Mesodermal cell (in vitro differentiated cells): ENCODE results near the gene EYS.
"Not testable (repeated sequence)": the region's sequence is repeated elsewhere in the genome, so short reads cannot be mapped to it uniquely, and the experiment has no call there.

ENCODE experiments used
- H3K27ac ChIP-seq: 2 replicates; pipeline ENCODE4 v1.7.0; 2013; ENCODE audit warnings: mild to moderate bottlenecking, low read depth, low read length, moderate library complexity; ENCODE audit not compliant: severe bottlenecking
- H3K36me3 ChIP-seq: 2 replicates; pipeline ENCODE4 v1.7.1; 2013; ENCODE audit warnings: mild to moderate bottlenecking, low read length, moderate library complexity; ENCODE audit not compliant: control insufficient read depth, insufficient read depth
- H3K4me1 ChIP-seq: one replicate; pipeline ENCODE4 v1.7.1; 2013; ENCODE audit warnings: mild to moderate bottlenecking, low read length; ENCODE audit not compliant: insufficient read depth, control insufficient read depth, poor library complexity, severe bottlenecking
- H3K4me3 ChIP-seq: 2 replicates; pipeline ENCODE4 v1.7.0; 2013; ENCODE audit warnings: low read length, control low read depth, mild to moderate bottlenecking; ENCODE audit not compliant: insufficient read depth, poor library complexity, severe bottlenecking; ENCODE audit errors: extremely low read depth
- H3K9me3 ChIP-seq: 2 replicates; pipeline ENCODE4 v1.7.1; 2013; ENCODE audit warnings: mild to moderate bottlenecking, low read length, moderate library complexity; ENCODE audit not compliant: control insufficient read depth
- WGBS, 2 experiments: methylation state at CpG; one replicate each; pipeline ENCODE4 v1.1.5; 2013; ENCODE audit warnings: missing lambda C conversion rate in 2 of 2; ENCODE audit not compliant: insufficient coverage in 2 of 2; 5-methylcytosine and 5-hydroxymethylcytosine counted together

Gene EYS

GRCh38 chr6:63787021-63787420 lies 1920.0 kb downstream of the EYS start:
- H3K4me1 ChIP-seq, result no peaks in the 10 kb centered on the region
- no peak overlapping the region for H3K4me3 ChIP-seq
- H3K27ac ChIP-seq, result no peak overlapping the region
- 93 to 100% methylated on average over 1 of the region's 1 CpG for WGBS, 2 experiments
- H3K9me3 ChIP-seq, result no peaks in the 10 kb centered on the region
- no peaks in the 10 kb centered on the region for H3K36me3 ChIP-seq

- WGBS, 2 experiments, result 80% methylated on average over 1 of the region's 1 CpG; no CpG with 5 or more reads in 1 of the 2 experiments
- H3K4me1 ChIP-seq, result no peaks in the 10 kb centered on the region
- H3K36me3 ChIP-seq, result no peaks in the 10 kb centered on the region
- no peaks in the 10 kb centered on the region for H3K9me3 ChIP-seq
- H3K27ac ChIP-seq, result no peak overlapping the region
- H3K4me3 ChIP-seq, result no peak overlapping the region
These were observed 1922.0 kb downstream of the EYS start for GRCh38 chr6:63785006-63785405.

- Histone ChIP-seq H3K4me1 (no peaks in the 10 kb centered on the region), H3K9me3 (no peaks in the 10 kb centered on the region), H3K27ac (no peak overlapping the region), H3K4me3 (no peak overlapping the region), H3K36me3 (no peaks in the 10 kb centered on the region)
- no CpG with 5 or more reads among the region's 1 CpG for WGBS, 2 experiments
These were observed 1923.9 kb downstream of the EYS start for GRCh38 chr6:63783096-63783495.

GRCh38 chr6:63774961-63775360 lies 1932.1 kb downstream of the EYS start:
- Histone ChIP-seq H3K4me3 (no peak overlapping the region), H3K9me3 (no peaks in the 10 kb centered on the region), H3K4me1 (no peaks in the 10 kb centered on the region), H3K36me3 (no peaks in the 10 kb centered on the region), H3K27ac (no peak overlapping the region)
- no CpG with 5 or more reads among the region's 1 CpG for WGBS, 2 experiments

GRCh38 chr6:63773200-63773599 lies 1933.8 kb downstream of the EYS start:
- H3K27ac ChIP-seq, result no peak overlapping the region
- no peaks in the 10 kb centered on the region for H3K9me3 ChIP-seq
- WGBS, 2 experiments, result 88 to 91% methylated on average over 2 of the region's 2 CpGs
- no peaks in the 10 kb centered on the region for H3K4me1 ChIP-seq
- no peaks in the 10 kb centered on the region for H3K36me3 ChIP-seq
- H3K4me3 ChIP-seq, result no peak overlapping the region

- H3K4me3 ChIP-seq, result no peak overlapping the region
- H3K36me3 ChIP-seq, result no peaks in the 10 kb centered on the region
- H3K4me1 ChIP-seq, result no peaks in the 10 kb centered on the region
- H3K27ac ChIP-seq, result no peak overlapping the region
- 88 to 93% methylated on average over 1 to 2 of the region's 2 CpGs for WGBS, 2 experiments
- H3K9me3 ChIP-seq, result no peaks in the 10 kb centered on the region
These were observed 1941.2 kb downstream of the EYS start for GRCh38 chr6:63765828-63766227.

GRCh38 chr6:63764318-63764916 lies 1942.6 kb downstream of the EYS start:
- H3K27ac ChIP-seq, result no peak overlapping the region
- H3K4me3 ChIP-seq, result no peak overlapping the region
- no peaks in the 10 kb centered on the region for H3K4me1 ChIP-seq
- no peaks in the 10 kb centered on the region for H3K36me3 ChIP-seq
- WGBS, 2 experiments, result no CpG with 5 or more reads among the region's 4 CpGs
- H3K9me3 ChIP-seq, result no peaks in the 10 kb centered on the region

GRCh38 chr6:63760199-63760598 lies 1946.8 kb downstream of the EYS start:
- Histone ChIP-seq H3K36me3 (no peaks in the 10 kb centered on the region), H3K9me3 (peaks cover 4% of the 10 kb centered on the region), H3K4me1 (no peaks in the 10 kb centered on the region), H3K4me3 (no peak overlapping the region), H3K27ac (no peak overlapping the region)

GRCh38 chr6:63759605-63760105 lies 1947.4 kb downstream of the EYS start:
- no peaks in the 10 kb centered on the region for H3K36me3 ChIP-seq
- H3K27ac ChIP-seq, result no peak overlapping the region
- H3K4me3 ChIP-seq, result no peak overlapping the region
- H3K4me1 ChIP-seq, result no peaks in the 10 kb centered on the region
- peaks cover 4% of the 10 kb centered on the region for H3K9me3 ChIP-seq

- H3K9me3 ChIP-seq, result peaks cover 4% of the 10 kb centered on the region
- H3K36me3 ChIP-seq, result no peaks in the 10 kb centered on the region
- H3K27ac ChIP-seq, result no peak overlapping the region
- WGBS, 2 experiments, result no CpG with 5 or more reads among the region's 1 CpG
- no peak overlapping the region for H3K4me3 ChIP-seq
- no peaks in the 10 kb centered on the region for H3K4me1 ChIP-seq
These were observed 1949.2 kb downstream of the EYS start for GRCh38 chr6:63757826-63758225.

GRCh38 chr6:63757275-63757674 lies 1949.8 kb downstream of the EYS start:
- not testable (repeated sequence) for H3K36me3 ChIP-seq, H3K9me3 ChIP-seq, H3K4me3 ChIP-seq, H3K27ac ChIP-seq, H3K4me1 ChIP-seq
